Mesothelial cell of epicardium (in vitro differentiated cells): ENCODE results near the gene CLSTN2. TPM values are rescaled to one million over a fixed set of nuclear protein-coding genes. Genes with fewer than 3 reads are reported as not detected.

ENCODE experiments used
- DNase-seq, 2 experiments: peaks; one replicate each; pipeline ENCODE4 v3.0.0; 2021; ENCODE audit warnings: low spot score in 2 of 2; ENCODE audit not compliant: unreplicated experiment in 2 of 2
- H3K27ac Mint-ChIP-seq: 2 replicates; pipeline ENCODE4 v1.8.0; 2021; ENCODE audit warnings: mixed read lengths
- H3K27me3 Mint-ChIP-seq: 2 replicates; pipeline ENCODE4 v1.8.0; 2021; ENCODE audit warnings: low read depth, mixed read lengths
- H3K36me3 Mint-ChIP-seq: 2 replicates; pipeline ENCODE4 v1.8.0; 2021; ENCODE audit warnings: mixed read lengths
- H3K4me1 Mint-ChIP-seq: 2 replicates; pipeline ENCODE4 v1.8.0; 2021; ENCODE audit warnings: mixed read lengths
- H3K4me3 Mint-ChIP-seq: 2 replicates; pipeline ENCODE4 v1.8.0; 2021; ENCODE audit warnings: mild to moderate bottlenecking, moderate library complexity, mixed read lengths
- H3K9me3 Mint-ChIP-seq: 2 replicates; pipeline ENCODE4 v1.8.0; 2021; ENCODE audit warnings: mixed read lengths
- total RNA-seq: library from RNA; stranded (reverse); gene quantifications from 3 replicates; pipeline ENCODE4 v1.2.1, GENCODE V29; 2021
- TF ChIP-seq, protein P1 (sequence below): fragments of 200-600 bp; sonication (generic); IDR thresholded peaks from one replicate; pipeline ENCODE4 v1.5.0; 2021; ENCODE audit warnings: antibody characterized with exemption; ENCODE audit not compliant: unreplicated experiment

CLSTN2 gene
- total RNA-seq, 1 donor from 2014 or later = 18.2 TPM

DNA sequence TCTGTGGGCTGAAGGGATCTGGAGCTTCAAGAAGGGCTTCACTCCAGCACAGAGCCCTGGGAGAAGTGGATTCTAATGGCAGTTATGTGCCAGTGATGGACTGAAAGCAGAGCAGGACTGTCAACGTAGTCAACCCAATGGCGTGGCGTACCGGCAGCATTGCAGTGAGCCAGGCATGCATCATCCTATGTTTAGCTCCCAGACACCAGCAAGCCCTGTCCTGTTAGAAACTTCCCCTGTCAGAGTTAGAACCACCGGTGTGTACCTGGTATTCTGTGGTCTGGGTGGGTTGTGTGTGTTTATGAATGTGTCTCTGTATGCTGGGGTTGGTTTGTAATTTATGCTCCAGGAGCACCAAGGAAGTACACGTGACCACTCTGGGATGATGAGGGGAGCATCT lies 86.3 kb downstream of the CLSTN2 start:
- H3K9me3 Mint-ChIP-seq = no peaks in the 10 kb centered on the region
- DNase-seq = no peak
- H3K4me1 Mint-ChIP-seq = peaks cover 8% of the 10 kb centered on the region
- TF ChIP-seq, protein P1, sequence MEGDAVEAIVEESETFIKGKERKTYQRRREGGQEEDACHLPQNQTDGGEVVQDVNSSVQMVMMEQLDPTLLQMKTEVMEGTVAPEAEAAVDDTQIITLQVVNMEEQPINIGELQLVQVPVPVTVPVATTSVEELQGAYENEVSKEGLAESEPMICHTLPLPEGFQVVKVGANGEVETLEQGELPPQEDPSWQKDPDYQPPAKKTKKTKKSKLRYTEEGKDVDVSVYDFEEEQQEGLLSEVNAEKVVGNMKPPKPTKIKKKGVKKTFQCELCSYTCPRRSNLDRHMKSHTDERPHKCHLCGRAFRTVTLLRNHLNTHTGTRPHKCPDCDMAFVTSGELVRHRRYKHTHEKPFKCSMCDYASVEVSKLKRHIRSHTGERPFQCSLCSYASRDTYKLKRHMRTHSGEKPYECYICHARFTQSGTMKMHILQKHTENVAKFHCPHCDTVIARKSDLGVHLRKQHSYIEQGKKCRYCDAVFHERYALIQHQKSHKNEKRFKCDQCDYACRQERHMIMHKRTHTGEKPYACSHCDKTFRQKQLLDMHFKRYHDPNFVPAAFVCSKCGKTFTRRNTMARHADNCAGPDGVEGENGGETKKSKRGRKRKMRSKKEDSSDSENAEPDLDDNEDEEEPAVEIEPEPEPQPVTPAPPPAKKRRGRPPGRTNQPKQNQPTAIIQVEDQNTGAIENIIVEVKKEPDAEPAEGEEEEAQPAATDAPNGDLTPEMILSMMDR = no peak
- no peaks in the 10 kb centered on the region for H3K36me3 Mint-ChIP-seq
- H3K27ac Mint-ChIP-seq = no peak overlapping the region
- no peak overlapping the region for H3K4me3 Mint-ChIP-seq
- H3K27me3 Mint-ChIP-seq = peaks cover 27% of the 10 kb centered on the region

DNA sequence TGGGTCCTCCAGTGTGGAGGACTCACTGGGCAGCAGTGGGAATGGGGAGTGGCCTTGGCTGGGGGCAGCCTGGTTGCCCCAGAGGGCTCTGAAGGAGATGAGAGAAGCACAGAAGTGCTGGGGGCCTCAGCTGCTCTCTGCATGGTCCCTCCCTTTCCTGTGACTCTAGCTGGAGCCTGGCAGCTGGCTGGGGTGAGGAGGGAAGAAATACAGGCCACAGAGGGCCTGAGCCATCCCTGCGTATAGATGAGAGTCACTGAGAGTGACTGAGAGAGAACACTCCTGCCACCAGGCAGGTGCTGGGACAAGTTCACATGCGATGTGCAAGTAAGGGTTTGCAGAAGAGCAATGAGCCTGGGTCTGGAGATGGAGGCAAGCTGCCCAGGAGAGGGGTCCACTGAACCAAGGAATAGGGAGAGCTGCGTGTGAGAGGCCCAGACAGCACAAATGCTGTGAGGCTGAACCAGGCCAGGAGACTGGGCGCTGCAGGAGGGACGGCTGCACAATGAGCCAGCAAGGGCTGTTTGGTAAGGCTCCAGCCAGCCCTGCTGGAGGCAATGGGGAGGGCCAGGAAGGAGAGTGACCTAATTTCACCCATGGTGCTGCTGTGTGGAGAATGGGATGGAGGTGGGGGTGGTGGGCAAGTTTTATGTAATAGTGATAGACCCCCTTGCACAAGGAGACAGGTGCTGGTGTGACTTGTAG lies 87.2 kb downstream of the CLSTN2 start:
- H3K4me3 Mint-ChIP-seq = no peak overlapping the region
- no peak overlapping the region for H3K27ac Mint-ChIP-seq
- no peaks in the 10 kb centered on the region for H3K9me3 Mint-ChIP-seq
- DNase-seq = no peak
- H3K4me1 Mint-ChIP-seq = peaks cover 8% of the 10 kb centered on the region
- H3K36me3 Mint-ChIP-seq = no peaks in the 10 kb centered on the region
- TF ChIP-seq, protein P1 = no peak
- H3K27me3 Mint-ChIP-seq = peaks cover 37% of the 10 kb centered on the region

DNA sequence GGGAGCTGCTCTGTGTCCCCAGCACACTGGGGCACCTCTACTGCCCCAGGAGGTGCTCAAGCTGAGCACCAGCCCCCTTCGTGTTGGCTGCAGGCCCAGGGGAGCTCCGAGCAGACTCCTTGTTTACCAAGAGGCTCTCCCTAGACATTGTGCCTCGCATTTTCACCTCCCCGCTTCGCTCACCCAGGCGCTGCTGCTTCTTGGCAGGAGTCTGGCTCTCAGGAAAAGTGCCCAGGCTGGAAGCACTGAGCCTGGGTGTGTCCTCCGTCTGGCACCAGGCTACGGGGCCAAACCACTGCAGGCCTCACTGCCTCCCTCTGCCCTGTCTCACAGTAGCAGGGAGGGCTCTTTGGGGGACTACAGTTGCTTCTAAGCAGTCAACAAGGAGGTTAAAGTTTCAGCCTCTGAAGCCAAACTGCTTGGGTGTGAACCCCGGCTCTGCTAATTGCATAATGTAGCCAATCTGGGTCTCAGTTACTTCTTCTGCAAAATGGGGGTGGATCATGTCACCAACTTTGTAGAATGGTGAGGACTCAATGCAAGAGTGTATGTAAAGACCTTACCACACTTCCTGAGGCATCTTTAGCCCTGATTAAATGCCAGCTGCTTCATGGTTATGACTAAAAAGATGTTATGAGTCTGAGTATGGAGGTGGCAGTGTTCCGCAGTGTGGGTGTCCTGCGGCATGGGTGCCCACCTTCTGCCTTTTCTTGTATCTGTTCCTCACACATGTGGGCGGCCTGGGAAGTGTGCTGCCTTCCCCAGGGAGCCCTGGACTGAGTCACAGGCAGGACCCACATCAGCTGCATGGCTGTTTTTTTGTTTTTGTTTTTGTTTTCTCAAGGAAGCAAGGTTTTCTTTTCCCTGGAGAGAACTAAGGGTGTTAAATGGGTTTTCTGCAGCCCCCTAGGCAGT lies 88.9 kb downstream of the CLSTN2 start:
- Mint-ChIP-seq H3K4me1 (peaks cover 8% of the 10 kb centered on the region), H3K36me3 (no peaks in the 10 kb centered on the region), H3K9me3 (no peaks in the 10 kb centered on the region), H3K4me3 (no peak overlapping the region), H3K27ac (no peak overlapping the region), H3K27me3 (peaks cover 45% of the 10 kb centered on the region)
- TF ChIP-seq, protein P1 = no peak
- no peak for DNase-seq

DNA sequence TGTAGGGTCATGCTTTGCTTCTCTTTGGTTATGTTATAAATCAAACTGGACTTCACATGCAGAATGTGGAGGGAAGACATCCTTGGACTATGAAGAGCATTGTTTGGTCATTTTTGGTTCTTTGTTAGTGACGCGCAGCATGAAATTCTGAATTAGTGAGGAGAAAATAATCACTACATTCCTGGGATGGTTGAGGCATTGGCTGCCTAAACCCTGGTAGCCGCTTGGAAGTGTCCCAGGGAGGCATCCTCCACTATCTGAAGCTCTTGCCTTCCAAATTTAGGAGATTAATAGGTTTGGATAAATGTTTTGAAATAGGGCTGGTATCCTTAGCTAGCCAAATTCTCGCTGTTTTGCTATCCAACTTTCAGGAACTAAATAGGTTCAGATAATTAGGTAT lies 96.2 kb downstream of the CLSTN2 start:
- H3K9me3 Mint-ChIP-seq = no peaks in the 10 kb centered on the region
- peaks cover 54% of the 10 kb centered on the region for H3K27me3 Mint-ChIP-seq
- H3K27ac Mint-ChIP-seq = no peak overlapping the region
- H3K4me1 Mint-ChIP-seq = peaks cover 2% of the 10 kb centered on the region
- H3K4me3 Mint-ChIP-seq = no peak overlapping the region
- no peaks in the 10 kb centered on the region for H3K36me3 Mint-ChIP-seq
- no peak for DNase-seq
- TF ChIP-seq, protein P1 = no peak

DNA sequence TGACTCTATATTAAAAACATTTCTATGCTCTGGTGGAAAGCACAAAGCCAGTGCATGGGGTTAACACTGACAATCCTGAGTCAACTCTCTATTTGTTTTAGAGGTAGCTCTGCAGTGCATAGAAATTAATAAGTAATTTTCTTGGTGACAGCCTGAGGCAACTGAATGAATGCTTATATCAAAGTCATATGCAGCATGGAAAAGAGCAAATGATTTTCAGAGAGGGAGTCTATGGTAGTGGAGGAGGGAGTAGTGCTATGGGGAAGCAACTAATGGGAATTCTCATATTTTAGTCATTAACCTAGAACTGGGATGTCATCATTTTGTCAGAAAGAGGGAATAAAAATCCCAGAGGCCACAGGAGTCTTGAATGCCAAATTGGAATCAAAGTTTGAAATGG lies 99.1 kb downstream of the CLSTN2 start:
- Mint-ChIP-seq H3K4me3 (no peak overlapping the region), H3K4me1 (peaks cover 6% of the 10 kb centered on the region), H3K9me3 (no peaks in the 10 kb centered on the region), H3K36me3 (no peaks in the 10 kb centered on the region), H3K27me3 (peaks cover 40% of the 10 kb centered on the region), H3K27ac (no peak overlapping the region)
- no peak for DNase-seq
- TF ChIP-seq, protein P1 = no peak
